ENCODE results near the gene SMDT1.

DNA sequence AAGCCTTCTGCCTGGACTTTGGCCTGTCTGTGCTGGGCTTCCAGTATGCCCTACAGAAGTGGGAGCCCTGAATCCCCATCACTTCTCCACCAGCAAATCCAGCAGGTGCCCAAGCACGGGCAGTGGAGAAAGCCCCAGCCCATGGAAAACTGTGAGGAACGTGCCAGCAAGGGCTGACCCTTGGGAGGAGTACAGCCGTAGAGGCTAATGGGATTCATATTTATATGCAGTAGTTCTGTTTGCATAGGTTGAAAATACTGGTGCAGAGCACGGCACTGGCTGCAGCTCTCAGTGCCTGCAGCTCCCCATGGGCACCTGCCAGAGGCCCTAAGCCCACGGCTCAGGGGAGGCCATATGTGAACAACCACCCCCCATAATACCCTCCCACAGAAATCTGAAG is 19.0 kb upstream of the SMDT1 start:
- no peak for TF ChIP-seq CTCF (IDR thresholded peaks at IDR 0.05)
- TF ChIP-seq POLR2A (IDR thresholded peaks at IDR 0.05) = no peak
